ENCODE results near the gene GFI1B. TPM values are rescaled to one million over a fixed set of nuclear protein-coding genes. Genes with fewer than 3 reads are reported as not detected.

Gene GFI1B
- 1 to 10 TPM in 2 of 4 donors, under 1 TPM in 2; 0.76 to 8.5 (median 1.1) TPM for polyA plus RNA-seq
- long read RNA-seq, donor 1, result 0 reads
- long read RNA-seq, donor 2, partial matches to known transcripts, result 0 of 1 reads
- long read RNA-seq, donor 2, other reads (novel, unspliced or antisense), result 0 of 1 reads
- long read RNA-seq, donor 3, result 0 reads
- long read RNA-seq, donor 4, result 0 reads
- long read RNA-seq, donor 5, result 0 reads
- long read RNA-seq, donor 6, partial matches to known transcripts, result 0 of 1 reads
- long read RNA-seq, donor 6, other reads (novel, unspliced or antisense), result 0 of 1 reads
- long read RNA-seq, donor 7, result 0 reads
- long read RNA-seq, donor 8, result 0 reads
- long read RNA-seq, donor 9, result 0 reads
- long read RNA-seq, donor 10, result 0 reads

DNA sequence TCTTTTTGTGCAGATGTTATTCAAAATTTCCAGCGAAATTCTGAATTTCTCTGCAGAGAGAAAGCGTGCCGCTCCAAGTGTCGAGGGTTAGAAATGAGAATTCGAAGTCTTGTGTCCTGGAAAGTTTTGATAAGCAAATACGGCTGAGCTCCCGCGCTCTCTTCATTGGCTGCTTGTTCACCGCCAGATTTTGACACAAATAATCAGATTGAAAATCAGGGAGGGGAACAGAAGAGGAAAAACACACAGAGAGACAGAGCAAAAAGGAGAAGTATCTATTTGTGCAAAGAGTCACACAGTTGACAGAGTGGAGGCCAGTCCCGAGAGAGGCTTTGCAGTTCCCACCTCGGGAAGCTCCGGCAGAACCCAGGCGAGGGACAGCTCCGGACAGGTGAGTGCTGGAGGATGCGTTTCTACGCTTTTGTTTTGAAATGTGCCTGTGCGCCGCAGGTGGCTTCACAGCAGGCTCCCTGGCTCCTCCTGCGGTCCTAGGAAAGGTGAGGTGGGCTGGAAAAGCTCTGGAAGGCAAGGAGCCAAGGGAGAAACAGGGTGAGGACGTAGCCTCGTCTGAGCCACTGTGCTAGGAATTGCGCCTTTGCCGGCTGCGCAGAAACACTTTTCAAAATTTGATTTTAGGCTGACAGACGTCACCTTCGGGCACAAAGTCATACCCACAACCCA lies at the start of gene GFI1B:
Gene GFI1B, plus strand, starts transcription at position 244 of the 681 bp plus-strand sequence. CDS start 7,985 bp downstream, outside the sequence.
- Histone ChIP-seq H3K27ac (ENCODE audit: low read depth in 1 of 3, low read length in 2 of 3) (peak within 1 kb of the TSS in 1 of 3 donors; percentile 58), H3K36me3 (ENCODE audit: control insufficient read depth in 3 of 3, insufficient read depth in 2 of 3, low read depth in 1 of 3, low read length in 3 of 3) (peaks cover 0 to under 1% (median 0%) of the 10 kb centered on the region in 3 donors), H3K4me3 (ENCODE audit: low read depth in 1 of 3, low read length in 3 of 3) (peak within 1 kb of the TSS in 1 of 3 donors; percentile 11), H3K4me1 (ENCODE audit: control insufficient read depth in 3 of 3, insufficient read depth in 2 of 3, low read depth in 1 of 3, low read length in 2 of 3) (peaks cover 0 to 40% (median 0%) of the 10 kb centered on the region in 3 donors), H3K27me3 (ENCODE audit: control insufficient read depth in 3 of 3, insufficient read depth in 3 of 3, low read length in 3 of 3) (peaks cover 0 to 8% (median 5%) of the 10 kb centered on the region in 3 donors), H3K9me3 (ENCODE audit: control insufficient read depth in 2 of 2, insufficient read depth in 1 of 2, low read depth in 1 of 2, low read length in 1 of 2) (no peaks in the 10 kb centered on the region)
- 9 to 15% (median 12%) methylated on average over 26 of the region's 26 CpGs for WGBS, 3 donors
- DNase-seq (peak in 1 of 2 donors; percentile 54), FAIRE-seq (no peak)

GRCh38 chr9:132931178-132931735 lies 47.2 kb upstream of the GFI1B start:
- FAIRE-seq, result no peak
- 77 to 96% (median 89%) methylated on average over 9 of the region's 9 CpGs for WGBS, 3 donors

GRCh38 chr9:132935026-132935425 lies 43.5 kb upstream of the GFI1B start:
- FAIRE-seq (no peak), DNase-seq (no peak)
- H3K4me1 ChIP-seq (ENCODE audit: control insufficient read depth in 3 of 3, insufficient read depth in 2 of 3, low read depth in 1 of 3, low read length in 2 of 3), result no peaks in the 10 kb centered on the region
- H3K27ac ChIP-seq (ENCODE audit: low read depth in 1 of 3, low read length in 2 of 3), result no peak overlapping the region
- H3K27me3 ChIP-seq (ENCODE audit: control insufficient read depth in 3 of 3, insufficient read depth in 3 of 3, low read length in 3 of 3), result no peaks in the 10 kb centered on the region
- H3K9me3 ChIP-seq (ENCODE audit: control insufficient read depth in 2 of 2, insufficient read depth in 1 of 2, low read depth in 1 of 2, low read length in 1 of 2), result no peaks in the 10 kb centered on the region
- H3K4me3 ChIP-seq (ENCODE audit: low read depth in 1 of 3, low read length in 3 of 3), result no peak overlapping the region
- H3K36me3 ChIP-seq (ENCODE audit: control insufficient read depth in 3 of 3, insufficient read depth in 2 of 3, low read depth in 1 of 3, low read length in 3 of 3), result peaks cover 0 to 7% (median 0%) of the 10 kb centered on the region in 3 donors
- 84 to 87% (median 84%) methylated on average over 6 of the region's 6 CpGs for WGBS, 3 donors

More at GRCh38 chr9:132931178-132931735, 47.2 kb upstream of the GFI1B start:
- no peak overlapping the region for H3K27ac ChIP-seq (ENCODE audit: low read depth in 1 of 3, low read length in 2 of 3)
- DNase-seq, result no peak
- peaks cover 0 to 15% (median 3%) of the 10 kb centered on the region in 3 donors for H3K36me3 ChIP-seq (ENCODE audit: control insufficient read depth in 3 of 3, insufficient read depth in 2 of 3, low read depth in 1 of 3, low read length in 3 of 3)
- no peaks in the 10 kb centered on the region for H3K4me1 ChIP-seq (ENCODE audit: control insufficient read depth in 3 of 3, insufficient read depth in 2 of 3, low read depth in 1 of 3, low read length in 2 of 3)
- no peaks in the 10 kb centered on the region for H3K9me3 ChIP-seq (ENCODE audit: control insufficient read depth in 2 of 2, insufficient read depth in 1 of 2, low read depth in 1 of 2, low read length in 1 of 2)
- H3K4me3 ChIP-seq (ENCODE audit: low read depth in 1 of 3, low read length in 3 of 3), result no peak overlapping the region
- no peaks in the 10 kb centered on the region for H3K27me3 ChIP-seq (ENCODE audit: control insufficient read depth in 3 of 3, insufficient read depth in 3 of 3, low read length in 3 of 3)

DNA sequence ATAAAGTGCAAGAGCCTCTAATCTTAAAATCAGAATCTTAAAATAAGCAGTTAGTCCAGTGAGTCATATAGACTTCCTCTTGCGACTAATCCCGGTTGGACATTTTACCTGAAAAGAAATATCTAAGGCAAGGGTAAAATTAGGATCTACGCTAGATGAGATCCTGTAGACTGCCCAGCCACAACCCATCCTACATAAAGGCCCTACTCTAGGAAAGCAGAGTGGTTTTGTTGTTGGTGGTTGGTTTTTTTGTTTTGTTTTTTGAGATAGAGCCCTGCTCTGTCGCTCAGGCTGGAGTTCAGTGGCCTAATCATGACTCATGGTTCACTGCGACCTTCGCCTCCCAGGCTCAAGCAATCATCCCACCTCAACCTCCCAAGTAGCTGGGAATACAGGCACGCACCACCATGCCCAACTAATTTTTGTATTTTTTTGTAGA lies 41.0 kb upstream of the GFI1B start:
- FAIRE-seq (no peak), DNase-seq (peak in 1 of 2 donors; percentile 16)
- H3K9me3 ChIP-seq (ENCODE audit: control insufficient read depth in 2 of 2, insufficient read depth in 1 of 2, low read depth in 1 of 2, low read length in 1 of 2), result no peaks in the 10 kb centered on the region
- 88 to 91% (median 91%) methylated on average over 7 of the region's 7 CpGs for WGBS, 3 donors
- H3K4me3 ChIP-seq (ENCODE audit: low read depth in 1 of 3, low read length in 3 of 3), result no peak overlapping the region
- H3K27ac ChIP-seq (ENCODE audit: low read depth in 1 of 3, low read length in 2 of 3), result no peak overlapping the region
- no peaks in the 10 kb centered on the region for H3K4me1 ChIP-seq (ENCODE audit: control insufficient read depth in 3 of 3, insufficient read depth in 2 of 3, low read depth in 1 of 3, low read length in 2 of 3)
- peaks cover 0 to 7% (median 0%) of the 10 kb centered on the region in 3 donors for H3K36me3 ChIP-seq (ENCODE audit: control insufficient read depth in 3 of 3, insufficient read depth in 2 of 3, low read depth in 1 of 3, low read length in 3 of 3)
- no peaks in the 10 kb centered on the region for H3K27me3 ChIP-seq (ENCODE audit: control insufficient read depth in 3 of 3, insufficient read depth in 3 of 3, low read length in 3 of 3)

GRCh38 chr9:132939169-132939568 lies 39.3 kb upstream of the GFI1B start:
- Histone ChIP-seq H3K9me3 (ENCODE audit: control insufficient read depth in 2 of 2, insufficient read depth in 1 of 2, low read depth in 1 of 2, low read length in 1 of 2) (no peaks in the 10 kb centered on the region), H3K4me3 (ENCODE audit: low read depth in 1 of 3, low read length in 3 of 3) (no peak overlapping the region), H3K4me1 (ENCODE audit: control insufficient read depth in 3 of 3, insufficient read depth in 2 of 3, low read depth in 1 of 3, low read length in 2 of 3) (peaks cover 0 to 7% (median 5%) of the 10 kb centered on the region in 3 donors), H3K27me3 (ENCODE audit: control insufficient read depth in 3 of 3, insufficient read depth in 3 of 3, low read length in 3 of 3) (no peaks in the 10 kb centered on the region), H3K27ac (ENCODE audit: low read depth in 1 of 3, low read length in 2 of 3) (no peak overlapping the region), H3K36me3 (ENCODE audit: control insufficient read depth in 3 of 3, insufficient read depth in 2 of 3, low read depth in 1 of 3, low read length in 3 of 3) (peaks cover 0 to 2% (median 0%) of the 10 kb centered on the region in 3 donors)
- 87 to 98% (median 98%) methylated on average over 1 of the region's 1 CpG for WGBS, 3 donors
- DNase-seq, result no peak
- no peak for FAIRE-seq

DNA sequence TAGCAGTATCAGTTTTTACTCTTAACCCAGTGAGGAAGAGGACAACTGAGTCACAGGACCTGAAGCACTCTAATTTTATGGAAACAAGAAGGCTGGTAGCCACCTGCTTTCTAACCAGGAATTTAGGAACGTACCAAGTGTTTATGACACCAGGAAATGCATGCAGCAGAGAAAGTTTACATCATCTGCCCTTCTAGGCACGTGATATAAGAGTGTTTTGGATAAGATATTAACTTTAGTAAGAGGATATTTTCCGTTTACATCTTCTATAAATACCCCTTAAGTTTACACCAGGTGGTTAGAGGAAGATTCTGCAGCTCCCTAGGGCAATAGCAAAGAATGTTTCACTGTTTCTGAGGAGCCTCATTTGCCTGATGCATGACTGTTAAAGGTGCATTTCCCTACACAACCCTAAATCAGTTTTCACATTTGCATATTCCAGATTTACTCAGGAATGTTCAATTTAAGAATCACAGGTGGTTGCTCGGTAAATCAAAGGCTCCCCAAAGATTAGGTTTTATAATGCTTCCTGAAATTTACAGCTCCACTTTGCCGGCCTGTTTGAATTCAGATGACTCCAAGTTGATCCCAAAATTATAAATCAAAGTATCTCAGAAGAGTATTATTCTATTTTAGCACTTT lies 35.8 kb upstream of the GFI1B start:
- DNase-seq, result peak; percentile 21 to 54
- Histone ChIP-seq H3K4me3 (ENCODE audit: low read depth in 1 of 3, low read length in 3 of 3) (no peak overlapping the region), H3K4me1 (ENCODE audit: control insufficient read depth in 3 of 3, insufficient read depth in 2 of 3, low read depth in 1 of 3, low read length in 2 of 3) (peaks cover 0 to 12% (median 5%) of the 10 kb centered on the region in 3 donors), H3K36me3 (ENCODE audit: control insufficient read depth in 3 of 3, insufficient read depth in 2 of 3, low read depth in 1 of 3, low read length in 3 of 3) (no peaks in the 10 kb centered on the region), H3K27me3 (ENCODE audit: control insufficient read depth in 3 of 3, insufficient read depth in 3 of 3, low read length in 3 of 3) (no peaks in the 10 kb centered on the region), H3K27ac (ENCODE audit: low read depth in 1 of 3, low read length in 2 of 3) (no peak overlapping the region), H3K9me3 (ENCODE audit: control insufficient read depth in 2 of 2, insufficient read depth in 1 of 2, low read depth in 1 of 2, low read length in 1 of 2) (no peaks in the 10 kb centered on the region)
- no peak for FAIRE-seq
- 15 to 29% (median 26%) methylated on average over 5 of the region's 5 CpGs for WGBS, 3 donors

- H3K4me1 ChIP-seq (ENCODE audit: control insufficient read depth in 3 of 3, insufficient read depth in 2 of 3, low read depth in 1 of 3, low read length in 2 of 3), result peaks cover 0 to 12% (median 5%) of the 10 kb centered on the region in 3 donors
- H3K9me3 ChIP-seq (ENCODE audit: control insufficient read depth in 2 of 2, insufficient read depth in 1 of 2, low read depth in 1 of 2, low read length in 1 of 2), result no peaks in the 10 kb centered on the region
- peak overlapping the region; percentile 96 to 99 (median 98) for H3K4me3 ChIP-seq (ENCODE audit: low read depth in 1 of 3, low read length in 3 of 3)
- H3K27ac ChIP-seq (ENCODE audit: low read depth in 1 of 3, low read length in 2 of 3), result peak overlapping the region; percentile 82 to 99 (median 95)
- 1 to 3% (median 1%) methylated on average over 24 to 25 of the region's 25 CpGs for WGBS, 3 donors
- no peaks in the 10 kb centered on the region for H3K36me3 ChIP-seq (ENCODE audit: control insufficient read depth in 3 of 3, insufficient read depth in 2 of 3, low read depth in 1 of 3, low read length in 3 of 3)
- no peak for FAIRE-seq
- DNase-seq, result peak; percentile 5 to 19
- no peaks in the 10 kb centered on the region for H3K27me3 ChIP-seq (ENCODE audit: control insufficient read depth in 3 of 3, insufficient read depth in 3 of 3, low read length in 3 of 3)
Measured at GRCh38 chr9:132943651-132944293, 34.7 kb upstream of the GFI1B start.

Measured in small intestine (tissue), 16 donors.